GM12878 (cell line): Measurements from ENCODE around the gene CARD19. TPM values are rescaled to one million over a fixed set of nuclear protein-coding genes. Genes with fewer than 3 reads are reported as not detected.

Experiments
- ASH2L ChIP-seq: fragments of 300-600, 200-600 bp; sonication (generic); IDR thresholded peaks from 2 replicates; pipeline ENCODE4 v1.6.1; 2017; ENCODE audit warnings: low read depth, mild to moderate bottlenecking, borderline replicate concordance
- CBX3 ChIP-seq: fragments of 200-600 bp; sonication (generic); IDR thresholded peaks from 2 replicates; pipeline ENCODE4 v1.6.1; 2016; ENCODE audit warnings: low read depth, borderline replicate concordance
- EED ChIP-seq: sonication (generic); IDR thresholded peaks from 2 replicates; pipeline ENCODE4 v1.6.1; 2016; ENCODE audit warnings: antibody characterized with exemption, low read depth
- ESRRA ChIP-seq: IDR thresholded peaks from 2 replicates; pipeline ENCODE4 v1.6.1; 2012; ENCODE audit warnings: mild to moderate bottlenecking, low read length, improper control_type of control experiment
- HDGF ChIP-seq: fragments of 450-650 bp; IDR thresholded peaks from 2 replicates; pipeline ENCODE4 v1.6.1; 2016; ENCODE audit warnings: antibody characterized with exemption
- LARP7 ChIP-seq: fragments of 450-650 bp; IDR thresholded peaks from 2 replicates; pipeline ENCODE4 v1.6.1; 2017; ENCODE audit warnings: mild to moderate bottlenecking
- MYB ChIP-seq: fragments of 150-350 bp; IDR thresholded peaks from 2 replicates; pipeline ENCODE4 v1.6.1; 2014; ENCODE audit warnings: mild to moderate bottlenecking, low read depth, low read length, borderline replicate concordance
- MYC ChIP-seq: IDR thresholded peaks from 2 replicates; pipeline ENCODE4 v1.6.1; 2011; ENCODE audit warnings: mild to moderate bottlenecking, low read length, moderate library complexity, inconsistent platforms; ENCODE audit not compliant: insufficient read depth, insufficient replicate concordance, insufficient read length, severe bottlenecking
- RAD21 ChIP-seq: IDR thresholded peaks from 2 replicates; pipeline ENCODE4 v1.6.1; 2011; ENCODE audit warnings: mild to moderate bottlenecking, low read depth, low read length, moderate library complexity; ENCODE audit not compliant: insufficient read depth
- RCOR1 ChIP-seq: conservative IDR thresholded peaks from 2 replicates; pipeline ENCODE4 v1.6.1; 2012; ENCODE audit warnings: low read depth, low read length, improper control_type of control experiment
- SMAD1 ChIP-seq: fragments of 450-650 bp; IDR thresholded peaks from 2 replicates; pipeline ENCODE4 v1.6.1; 2018; ENCODE audit warnings: mild to moderate bottlenecking, low read depth; ENCODE audit not compliant: partially characterized antibody
- SPI1 ChIP-seq: IDR thresholded peaks from 2 replicates; pipeline ENCODE4 v1.6.1; 2011; ENCODE audit warnings: low read depth, mild to moderate bottlenecking, low read length, moderate library complexity, borderline replicate concordance; ENCODE audit not compliant: insufficient read depth
- TBL1XR1 ChIP-seq: IDR thresholded peaks from 2 replicates; pipeline ENCODE4 v1.6.1; 2012; ENCODE audit warnings: low read depth, low read length, improper control_type of control experiment
- TCF12 ChIP-seq: IDR thresholded peaks from 2 replicates; pipeline ENCODE4 v1.6.1; 2011; ENCODE audit warnings: low read depth, mild to moderate bottlenecking, low read length
- TCF3 ChIP-seq: IDR thresholded peaks from 2 replicates; pipeline ENCODE4 v1.6.1; 2012; ENCODE audit warnings: low read depth, mild to moderate bottlenecking, low read length, borderline replicate concordance; ENCODE audit not compliant: insufficient read depth
- ZBED1 ChIP-seq: IDR thresholded peaks from 2 replicates; pipeline ENCODE4 v1.6.1; 2016; ENCODE audit warnings: borderline replicate concordance
- ZNF217 ChIP-seq: fragments of 450-650 bp; IDR thresholded peaks from 2 replicates; pipeline ENCODE4 v1.6.1; 2017; ENCODE audit warnings: antibody characterized with exemption, mild to moderate bottlenecking
- polyA plus RNA-seq, 11 experiments: library from polyadenylated mRNA; depleted of rRNA in 4 of 11; unstranded in 6 of 11; stranded (reverse) in 5 of 11; fragments of >200 nt; fragmentation: Nextera tagmentation in 4 of 11; fragmentation: Illumina TruSeq in 1 of 11; extraction: Ambion mirVana in 4 of 11; extraction: Trizol in 1 of 11; gene quantifications; 1 replicate in 1 of 11; 2 replicates in 10 of 11; pipeline versions ENCODE4 v1.2.1 to v1.2.3, GENCODE V29; 2011 to 2016; ENCODE audit warnings: inconsistent platforms in 2 of 11, missing spikeins in 2 of 11, low read depth in 1 of 11
- total RNA-seq, 4 experiments: library from RNA; depleted of rRNA in 3 of 4; stranded (reverse); fragments of >200 nt in 3 of 4; fragmentation: Illumina TruSeq in 1 of 4; extraction: Trizol in 1 of 4; gene quantifications; 2 replicates each; pipeline versions ENCODE4 v1.2.1 to v1.2.3, GENCODE V29; 2013 to 2021
- TF ChIP-seq, protein P1 (sequence below): IDR thresholded peaks from 2 replicates; pipeline ENCODE4 v1.6.1; 2012; ENCODE audit warnings: mild to moderate bottlenecking, low read depth, low read length
- TF ChIP-seq, protein P2 (sequence below): fragments of 450-650 bp; formaldehyde crosslinking; IDR thresholded peaks from 2 replicates; pipeline ENCODE4 v1.5.0; 2022; ENCODE audit warnings: mild to moderate bottlenecking, missing genetic modification characterization
- TF ChIP-seq, protein P3 (sequence below): IDR thresholded peaks from 2 replicates; pipeline ENCODE4 v1.6.1; 2011; ENCODE audit warnings: low read depth, mild to moderate bottlenecking, low read length, moderate library complexity, borderline replicate concordance; ENCODE audit errors: extremely low read depth

CARD19 gene
- total and polyA plus RNA-seq, 10 of the 15 experiments (the other 5 are each of a cell fraction or from before 2014, with no cell fraction given) = 0.61 to 41.6 (median 19.9) TPM

DNA sequence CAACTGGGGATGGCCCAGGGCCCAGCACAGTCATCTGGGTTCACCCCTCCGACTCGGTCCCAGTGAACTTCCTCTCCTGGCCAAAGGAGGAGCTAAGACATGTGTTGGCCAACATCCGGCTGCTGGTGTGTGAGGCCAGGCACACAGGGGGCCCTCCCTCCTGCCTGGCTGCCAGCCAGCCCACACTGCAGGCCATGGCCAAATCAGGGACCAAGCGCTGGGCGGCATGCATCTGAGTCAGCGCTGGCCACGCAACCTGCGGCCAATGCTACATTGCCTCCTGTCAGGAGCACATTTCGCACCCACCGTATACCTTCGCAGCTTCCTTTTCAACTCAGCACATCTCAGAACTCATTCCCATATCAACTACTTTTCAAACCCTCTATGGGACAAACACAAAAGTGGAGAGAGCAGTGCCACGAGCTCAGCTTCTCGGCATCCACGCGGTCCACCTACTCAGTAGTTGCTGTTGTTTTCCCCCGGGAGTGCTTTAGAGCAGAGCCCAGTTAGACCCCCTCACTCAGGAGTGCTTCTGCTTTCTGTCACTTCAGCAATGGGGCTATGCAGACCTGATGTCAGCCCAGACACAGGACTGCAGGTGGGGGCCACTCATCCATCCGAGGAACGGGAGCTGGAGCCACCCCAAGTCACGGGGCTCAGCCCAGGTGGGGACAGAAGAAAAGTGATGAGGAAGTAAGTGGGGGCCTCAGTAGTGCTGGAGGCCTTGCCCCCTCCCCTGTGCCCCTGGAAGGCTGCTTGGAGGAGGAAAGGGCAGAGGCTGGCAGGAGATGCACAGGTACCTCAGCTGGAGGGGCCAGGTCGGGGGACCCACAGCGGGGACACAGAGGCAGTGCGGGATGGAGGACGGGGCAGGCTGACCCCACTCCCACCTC is 24.2 kb downstream of the CARD19 start (continued):
- TF ChIP-seq, protein P1, sequence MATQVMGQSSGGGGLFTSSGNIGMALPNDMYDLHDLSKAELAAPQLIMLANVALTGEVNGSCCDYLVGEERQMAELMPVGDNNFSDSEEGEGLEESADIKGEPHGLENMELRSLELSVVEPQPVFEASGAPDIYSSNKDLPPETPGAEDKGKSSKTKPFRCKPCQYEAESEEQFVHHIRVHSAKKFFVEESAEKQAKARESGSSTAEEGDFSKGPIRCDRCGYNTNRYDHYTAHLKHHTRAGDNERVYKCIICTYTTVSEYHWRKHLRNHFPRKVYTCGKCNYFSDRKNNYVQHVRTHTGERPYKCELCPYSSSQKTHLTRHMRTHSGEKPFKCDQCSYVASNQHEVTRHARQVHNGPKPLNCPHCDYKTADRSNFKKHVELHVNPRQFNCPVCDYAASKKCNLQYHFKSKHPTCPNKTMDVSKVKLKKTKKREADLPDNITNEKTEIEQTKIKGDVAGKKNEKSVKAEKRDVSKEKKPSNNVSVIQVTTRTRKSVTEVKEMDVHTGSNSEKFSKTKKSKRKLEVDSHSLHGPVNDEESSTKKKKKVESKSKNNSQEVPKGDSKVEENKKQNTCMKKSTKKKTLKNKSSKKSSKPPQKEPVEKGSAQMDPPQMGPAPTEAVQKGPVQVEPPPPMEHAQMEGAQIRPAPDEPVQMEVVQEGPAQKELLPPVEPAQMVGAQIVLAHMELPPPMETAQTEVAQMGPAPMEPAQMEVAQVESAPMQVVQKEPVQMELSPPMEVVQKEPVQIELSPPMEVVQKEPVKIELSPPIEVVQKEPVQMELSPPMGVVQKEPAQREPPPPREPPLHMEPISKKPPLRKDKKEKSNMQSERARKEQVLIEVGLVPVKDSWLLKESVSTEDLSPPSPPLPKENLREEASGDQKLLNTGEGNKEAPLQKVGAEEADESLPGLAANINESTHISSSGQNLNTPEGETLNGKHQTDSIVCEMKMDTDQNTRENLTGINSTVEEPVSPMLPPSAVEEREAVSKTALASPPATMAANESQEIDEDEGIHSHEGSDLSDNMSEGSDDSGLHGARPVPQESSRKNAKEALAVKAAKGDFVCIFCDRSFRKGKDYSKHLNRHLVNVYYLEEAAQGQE = no peak
- no peak for TF ChIP-seq TCF12
- no peak for TF ChIP-seq LARP7
- TF ChIP-seq HDGF = peak; percentile 76
- no peak for TF ChIP-seq ZBED1
- no peak for TF ChIP-seq MYB
- 0 out of 2 replicates have a peak, but pooled peaks have one; percentile 66 for TF ChIP-seq RCOR1
- no peak for TF ChIP-seq ZNF217
- TF ChIP-seq TCF3 = no peak
- TF ChIP-seq, protein P2, sequence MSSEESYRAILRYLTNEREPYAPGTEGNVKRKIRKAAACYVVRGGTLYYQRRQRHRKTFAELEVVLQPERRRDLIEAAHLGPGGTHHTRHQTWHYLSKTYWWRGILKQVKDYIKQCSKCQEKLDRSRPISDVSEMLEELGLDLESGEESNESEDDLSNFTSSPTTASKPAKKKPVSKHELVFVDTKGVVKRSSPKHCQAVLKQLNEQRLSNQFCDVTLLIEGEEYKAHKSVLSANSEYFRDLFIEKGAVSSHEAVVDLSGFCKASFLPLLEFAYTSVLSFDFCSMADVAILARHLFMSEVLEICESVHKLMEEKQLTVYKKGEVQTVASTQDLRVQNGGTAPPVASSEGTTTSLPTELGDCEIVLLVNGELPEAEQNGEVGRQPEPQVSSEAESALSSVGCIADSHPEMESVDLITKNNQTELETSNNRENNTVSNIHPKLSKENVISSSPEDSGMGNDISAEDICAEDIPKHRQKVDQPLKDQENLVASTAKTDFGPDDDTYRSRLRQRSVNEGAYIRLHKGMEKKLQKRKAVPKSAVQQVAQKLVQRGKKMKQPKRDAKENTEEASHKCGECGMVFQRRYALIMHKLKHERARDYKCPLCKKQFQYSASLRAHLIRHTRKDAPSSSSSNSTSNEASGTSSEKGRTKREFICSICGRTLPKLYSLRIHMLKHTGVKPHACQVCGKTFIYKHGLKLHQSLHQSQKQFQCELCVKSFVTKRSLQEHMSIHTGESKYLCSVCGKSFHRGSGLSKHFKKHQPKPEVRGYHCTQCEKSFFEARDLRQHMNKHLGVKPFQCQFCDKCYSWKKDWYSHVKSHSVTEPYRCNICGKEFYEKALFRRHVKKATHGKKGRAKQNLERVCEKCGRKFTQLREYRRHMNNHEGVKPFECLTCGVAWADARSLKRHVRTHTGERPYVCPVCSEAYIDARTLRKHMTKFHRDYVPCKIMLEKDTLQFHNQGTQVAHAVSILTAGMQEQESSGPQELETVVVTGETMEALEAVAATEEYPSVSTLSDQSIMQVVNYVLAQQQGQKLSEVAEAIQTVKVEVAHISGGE (CRISPR knock-in tag) = no peak
- TF ChIP-seq, protein P3, sequence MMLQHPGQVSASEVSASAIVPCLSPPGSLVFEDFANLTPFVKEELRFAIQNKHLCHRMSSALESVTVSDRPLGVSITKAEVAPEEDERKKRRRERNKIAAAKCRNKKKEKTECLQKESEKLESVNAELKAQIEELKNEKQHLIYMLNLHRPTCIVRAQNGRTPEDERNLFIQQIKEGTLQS = no peak
- no peak for TF ChIP-seq EED
- no peak for TF ChIP-seq CBX3
- no peak for TF ChIP-seq TBL1XR1
- no peak for TF ChIP-seq ESRRA
- TF ChIP-seq RAD21 = no peak
- TF ChIP-seq MYC = no peak
- TF ChIP-seq SPI1 = peak; percentile 72; the same call in 1 of the 2 replicates
- TF ChIP-seq SMAD1 = peak; percentile 56
- no peak for TF ChIP-seq ASH2L
